GM19468 (cell line): Measurements from ENCODE around the gene SIRPB1.
"Not testable (repeated sequence)": the region's sequence is repeated elsewhere in the genome, so short reads cannot be mapped to it uniquely, and the experiment has no call there.

Experiments used
- ATAC-seq: cut with Tn5 transposase; IDR thresholded peaks from one replicate; pipeline ENCODE4 v1.9.1; 2021; ENCODE audit warnings: mild to moderate bottlenecking, moderate library complexity, moderate number of reproducible peaks; ENCODE audit not compliant: unreplicated experiment; ENCODE audit errors: extremely low read depth

SIRPB1 gene

DNA sequence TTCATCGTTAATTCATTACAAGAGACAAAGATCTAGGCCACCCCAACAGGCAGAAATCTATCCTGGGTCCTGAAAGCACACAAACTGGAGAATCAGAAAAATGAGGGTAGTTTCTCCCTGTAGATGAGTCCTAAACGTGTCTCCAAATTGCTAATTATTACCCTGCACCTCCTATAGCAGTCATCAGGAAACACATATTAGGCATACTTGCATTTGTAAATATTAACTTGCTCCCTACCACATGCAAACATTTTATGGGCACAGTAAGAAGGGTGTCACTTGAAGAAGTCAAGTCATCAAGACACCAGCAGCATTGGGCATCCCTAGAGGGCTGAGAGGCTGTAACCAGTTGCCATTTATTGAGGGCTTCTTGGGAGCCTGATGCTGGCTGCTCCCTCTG lies 17.9 kb upstream of the SIRPB1 start:
- ATAC-seq: no peak

DNA sequence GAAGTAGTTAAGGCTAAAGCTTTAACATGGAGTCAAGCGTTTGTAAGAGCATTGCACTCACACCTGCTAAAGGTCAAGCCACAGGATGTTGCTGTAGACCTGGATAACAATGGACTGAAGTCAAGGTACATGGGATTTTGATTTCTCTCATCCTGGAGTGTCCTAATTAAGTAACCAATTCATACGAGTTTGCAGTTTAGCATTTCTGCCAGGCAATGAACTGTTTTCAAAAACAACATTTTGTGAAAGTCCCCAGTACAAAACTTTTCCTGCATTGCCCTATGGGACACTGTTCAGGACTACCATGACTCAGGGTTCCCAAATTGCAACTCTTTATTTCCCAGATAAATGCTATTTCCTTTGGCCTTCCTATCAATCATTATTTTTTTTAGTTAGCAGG lies 17.4 kb upstream of the SIRPB1 start:
- no peak for ATAC-seq

GRCh38 chr20:1636621-1637020 lies 16.8 kb upstream of the SIRPB1 start:
- no peak for ATAC-seq

DNA sequence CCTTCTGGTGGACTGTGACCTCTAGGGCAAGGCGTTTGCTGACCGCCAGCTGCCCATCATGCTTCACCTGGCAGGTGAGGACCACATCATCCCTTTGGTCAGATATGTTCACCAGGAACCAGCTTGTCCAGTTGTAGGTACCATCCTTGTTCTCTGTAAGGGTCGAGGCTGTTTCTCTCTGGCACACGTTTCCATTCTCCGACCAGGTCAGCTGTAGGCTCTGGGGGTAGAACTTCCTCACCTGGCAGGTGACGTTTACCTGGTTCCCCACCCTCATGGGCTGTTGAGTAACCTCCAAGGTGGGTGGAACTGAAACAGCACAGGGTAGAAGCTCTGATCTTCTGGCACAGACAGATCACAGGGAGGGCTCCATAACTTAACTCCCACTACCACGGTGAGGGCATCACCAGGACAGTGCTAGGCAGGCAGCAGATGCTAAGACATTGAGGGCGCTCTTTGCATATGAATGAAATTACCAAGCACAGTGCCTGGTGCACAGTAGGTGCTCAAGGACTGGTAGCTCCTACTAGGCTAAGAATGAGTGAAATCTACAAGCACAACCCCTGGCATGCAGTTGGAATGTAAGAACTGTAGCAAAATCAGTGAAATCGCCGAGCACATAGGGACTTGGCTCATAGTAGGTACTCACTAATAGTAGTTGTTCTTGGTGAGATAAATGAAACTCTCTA lies 15.6 kb upstream of the SIRPB1 start:
- ATAC-seq: no peak

- ATAC-seq: no peak
Observed at GRCh38 chr20:1633535-1633934, 13.7 kb upstream of the SIRPB1 start.

DNA sequence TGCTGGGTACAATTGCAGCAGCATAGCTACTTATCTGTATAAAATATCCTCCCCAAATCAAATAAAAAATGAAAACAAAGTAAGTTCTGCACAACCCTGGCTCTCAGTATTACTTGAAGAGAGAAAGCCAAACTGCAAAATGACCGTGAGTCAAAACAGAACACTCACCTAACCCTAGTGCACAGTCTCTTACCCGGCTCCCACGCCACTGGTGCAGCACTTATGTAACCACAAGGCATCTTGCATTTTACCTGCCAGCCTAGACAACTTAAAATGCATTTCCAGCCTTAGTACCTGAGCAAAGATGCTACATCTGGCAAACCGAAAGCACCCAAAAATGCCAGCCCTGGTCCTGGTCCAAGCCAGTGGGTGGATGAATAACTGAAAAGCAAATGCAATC lies 12.4 kb upstream of the SIRPB1 start:
- ATAC-seq: no peak

GRCh38 chr20:1631309-1632151 lies 11.7 kb upstream of the SIRPB1 start:
- no peak for ATAC-seq

DNA sequence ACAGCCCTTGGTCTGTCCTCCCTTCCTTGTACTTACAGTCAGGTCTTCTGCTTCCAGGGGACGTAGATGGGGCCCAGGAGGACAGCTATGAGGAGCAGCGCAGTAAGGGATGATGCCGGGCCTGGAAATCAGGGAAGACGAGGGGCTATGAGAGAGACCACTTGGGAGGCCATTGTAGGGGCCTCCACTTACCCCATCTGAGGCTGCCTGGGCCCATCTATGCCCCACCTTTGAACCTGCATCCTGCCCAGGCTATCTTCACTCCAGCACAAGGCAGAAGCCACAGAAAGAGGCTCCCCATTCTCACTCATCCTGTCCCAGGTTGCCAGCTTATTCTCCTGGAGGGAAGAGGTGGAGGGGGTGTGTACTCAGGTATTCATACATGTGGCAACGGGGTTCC lies 10.4 kb upstream of the SIRPB1 start:
- ATAC-seq: no peak

- no peak for ATAC-seq
Observed at GRCh38 chr20:1629321-1629720, 9.5 kb upstream of the SIRPB1 start.

DNA sequence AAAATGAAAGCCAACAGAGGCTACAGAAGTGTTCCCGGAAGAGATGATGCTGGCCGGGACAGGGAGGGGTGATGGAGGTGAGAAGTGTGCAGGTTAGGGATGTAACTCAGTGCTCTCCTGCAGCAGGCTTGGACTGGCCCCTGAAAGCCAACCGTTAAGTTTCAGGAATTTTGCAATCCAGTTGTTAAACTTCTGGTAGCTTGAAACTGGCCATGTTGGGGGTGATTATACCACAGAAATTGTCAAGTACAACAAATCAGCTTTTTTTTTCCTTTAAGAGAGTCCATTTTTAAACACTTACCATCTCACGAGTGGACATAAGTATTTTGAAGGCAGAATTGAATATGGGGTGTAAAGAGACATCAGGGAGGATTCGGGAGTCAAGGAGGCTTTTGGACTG lies 8.8 kb upstream of the SIRPB1 start:
- ATAC-seq: no peak

- no peak for ATAC-seq
Observed at GRCh38 chr20:1627200-1627550, 7.4 kb upstream of the SIRPB1 start.

DNA sequence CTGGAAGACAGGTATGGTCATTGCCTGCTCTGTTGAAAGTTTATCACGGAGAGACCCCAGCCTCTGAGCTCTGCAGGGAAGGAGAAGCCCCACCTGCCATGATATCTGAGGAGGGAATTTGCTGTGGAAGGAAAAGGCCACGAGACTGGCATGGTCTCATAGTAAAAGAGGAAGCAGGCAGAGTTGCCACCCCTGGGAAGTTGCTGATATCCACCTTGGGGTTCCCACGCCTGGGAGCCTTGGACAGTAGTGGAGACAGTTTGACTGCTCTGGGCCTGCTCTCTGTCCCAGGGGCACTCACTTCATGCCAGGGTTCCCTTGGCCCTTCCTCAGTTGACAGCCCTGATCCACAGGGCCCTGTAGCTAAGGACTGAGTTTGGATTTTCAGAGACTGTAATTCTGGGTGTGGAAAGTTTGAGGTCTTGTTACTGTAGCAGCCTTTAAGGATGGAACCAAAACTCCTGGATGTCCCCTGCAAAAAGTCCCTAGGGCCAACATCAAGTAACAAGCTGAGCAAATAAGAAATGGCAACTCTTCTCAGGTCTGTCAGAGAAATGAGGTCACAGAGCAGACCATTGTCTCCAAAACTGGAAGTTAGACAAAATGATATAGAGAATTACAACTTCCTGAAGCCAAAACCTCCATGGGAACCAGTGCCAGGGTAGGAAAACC lies 6.9 kb upstream of the SIRPB1 start:
- no peak for ATAC-seq

- no peak for ATAC-seq
Observed at GRCh38 chr20:1625083-1625690, 5.4 kb upstream of the SIRPB1 start.

DNA sequence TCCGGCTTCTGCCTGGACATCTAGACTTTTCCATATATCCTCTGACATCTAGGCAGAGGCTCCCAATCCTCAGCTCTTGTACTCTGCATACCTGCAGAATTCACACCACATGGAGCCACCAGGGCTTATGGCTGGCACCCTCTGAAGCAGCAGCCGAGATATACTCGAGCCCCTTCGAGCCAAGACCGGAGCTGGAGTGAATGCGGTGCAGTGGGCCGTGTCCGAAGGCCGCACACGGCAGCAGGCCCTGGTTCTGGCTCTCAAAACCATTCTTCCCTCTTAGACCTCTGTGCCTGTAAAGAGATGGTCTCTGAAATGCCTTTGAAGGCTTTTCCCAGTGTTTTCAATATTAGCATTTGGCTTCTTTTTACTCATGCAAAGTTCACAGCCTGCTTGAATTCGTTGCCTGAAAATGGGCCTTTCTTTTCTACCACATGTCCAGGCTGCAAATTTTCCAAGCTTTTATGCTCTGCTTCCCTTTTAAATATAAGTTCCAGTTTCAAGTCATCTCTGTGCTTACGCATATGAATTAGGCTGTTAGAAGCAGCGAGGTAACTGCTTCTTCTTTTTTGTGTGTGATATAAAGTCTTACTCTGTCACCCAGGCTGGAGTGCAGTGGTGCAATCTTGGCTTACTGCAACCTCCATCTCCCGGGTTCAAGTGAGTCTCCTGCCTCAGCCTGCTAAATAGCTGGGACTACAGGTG lies 3.8 kb upstream of the SIRPB1 start:
- no peak for ATAC-seq

GRCh38 chr20:1622450-1622849 lies 2.6 kb upstream of the SIRPB1 start:
- no peak for ATAC-seq

DNA sequence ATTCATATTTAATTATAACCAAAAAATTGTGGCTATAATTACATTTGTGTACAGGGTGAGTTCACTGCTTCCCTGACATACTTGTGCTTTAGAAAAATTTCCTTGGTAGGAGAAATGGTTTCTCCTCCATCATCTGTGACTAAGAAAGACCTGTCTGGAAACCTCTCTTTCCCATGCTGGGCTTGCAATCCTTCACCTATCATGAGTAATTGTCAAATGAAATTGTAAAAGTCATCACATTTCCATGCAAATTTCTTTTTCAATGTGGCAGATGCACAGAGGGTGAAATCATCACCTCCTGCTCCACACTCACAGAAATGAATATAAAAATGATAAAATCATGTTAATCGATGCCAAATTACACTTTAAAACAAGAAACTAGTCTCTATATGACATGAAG lies 1.5 kb upstream of the SIRPB1 start:
- no peak for ATAC-seq

GRCh38 chr20:1618954-1619540 lies 762 bp downstream of the SIRPB1 start:
- no peak for ATAC-seq

DNA sequence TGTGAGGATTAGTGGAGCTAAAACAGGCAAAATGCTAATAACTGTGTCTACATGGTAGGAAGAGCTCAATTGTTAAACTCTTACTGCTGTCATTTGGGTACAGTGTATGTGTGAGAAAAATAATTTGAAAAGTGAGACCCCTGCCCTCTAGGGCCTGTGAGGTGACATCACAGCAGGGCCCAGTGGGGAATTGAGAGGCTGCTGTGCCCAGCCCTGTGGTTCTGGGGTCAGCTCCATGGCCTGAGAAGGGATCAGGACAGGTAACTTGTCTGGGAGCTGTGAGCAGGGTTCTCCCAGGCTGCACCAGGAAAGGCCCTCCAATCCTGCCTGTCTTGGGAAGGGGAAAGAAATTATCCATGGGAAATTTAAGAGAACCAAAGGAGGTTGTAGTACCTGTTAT lies 1.3 kb downstream of the SIRPB1 start:
- ATAC-seq: no peak

- no peak for ATAC-seq
Observed at GRCh38 chr20:1616858-1617434, 2.9 kb downstream of the SIRPB1 start.

DNA sequence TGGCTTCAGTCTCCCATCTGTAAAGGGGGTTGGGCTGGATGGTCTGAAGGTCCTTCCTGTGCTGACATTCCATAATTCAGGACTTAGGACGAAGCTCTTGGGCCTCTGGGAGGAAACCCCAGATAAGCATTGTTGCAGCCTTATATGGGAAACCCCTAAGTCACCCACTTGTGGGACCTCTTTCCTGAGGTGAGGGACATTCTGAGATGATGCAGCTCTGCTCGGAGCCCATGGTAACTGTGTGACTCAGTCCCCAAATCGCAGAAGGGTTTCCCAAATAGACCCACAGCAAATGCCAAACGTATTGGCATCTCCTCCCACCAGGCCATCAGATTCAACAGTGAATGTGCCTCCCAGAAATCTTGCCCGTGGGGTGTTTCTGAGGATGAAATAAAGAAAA lies 9.4 kb downstream of the SIRPB1 start:
- ATAC-seq: not testable (repeated sequence)
